SK-N-SH (cell line): ENCODE results near the gene TUBB2B. TPM values are rescaled to one million over a fixed set of nuclear protein-coding genes. Genes with fewer than 3 reads are reported as not detected.
"Not testable (repeated sequence)": the region's sequence is repeated elsewhere in the genome, so short reads cannot be mapped to it uniquely, and the experiment has no call there.

Source experiments
- CTCF ChIA-PET: fragments of 300-600, 350-600 bp; formaldehyde crosslinking; extraction: SDS; loops from one replicate; lab custom pipeline; 2021; lab: Yijun Ruan, JAX
- POLR2A ChIA-PET: fragments of 350-600 bp; sonication (Branson Sonifier 250); formaldehyde crosslinking; extraction: SDS; loops from one replicate; lab custom pipeline; 2020; ENCODE audit warnings: antibody characterized with exemption, inconsistent platforms; lab: Yijun Ruan, JAX
- DNase-seq: peaks from one replicate; pipeline ENCODE4 v3.0.0; 2012
- H2AFZ ChIP-seq: fragments of 200-600 bp; sonication (generic); 2 replicates; pipeline ENCODE4 v1.8.1; 2016; ENCODE audit warnings: antibody characterized with exemption, mild to moderate bottlenecking, low read depth
- H3F3A ChIP-seq: fragments of 200-600 bp; sonication (generic); replicated peaks from 2 replicates; pipeline ENCODE3; 2016; ENCODE audit warnings: antibody characterized with exemption, mild to moderate bottlenecking; ENCODE audit not compliant: insufficient read depth
- H3K27ac ChIP-seq, 2 experiments: fragments of 200-500 bp in 1 of 2; fragments of 200-600 bp in 1 of 2; sonication (Bioruptor generic) in 1 of 2; sonication (generic), shearing (Covaris generic) in 1 of 2; 2 replicates each; pipeline versions ENCODE4 v1.5.1 to v1.6.1; 2014 to 2016; ENCODE audit warnings: low read depth in 2 of 2, inconsistent platforms in 1 of 2, low read length in 1 of 2, mild to moderate bottlenecking in 1 of 2, mixed read lengths in 1 of 2
- H3K27me3 ChIP-seq: fragments of 200-600 bp; sonication (generic), shearing (Covaris generic); 2 replicates; pipeline ENCODE4 v1.6.1; 2016; ENCODE audit warnings: mixed run types; ENCODE audit not compliant: insufficient read depth
- H3K36me3 ChIP-seq, 2 experiments: fragments of 200-500 bp in 1 of 2; fragments of 200-600 bp in 1 of 2; sonication (Bioruptor generic) in 1 of 2; sonication (generic) in 1 of 2; replicated peaks in 1 of 2; 2 replicates each; pipeline versions ENCODE3 to v1.5.1; 2014 to 2016; ENCODE audit warnings: low read length in 1 of 2, mild to moderate bottlenecking in 1 of 2; ENCODE audit not compliant: insufficient read depth in 2 of 2, control insufficient read depth in 1 of 2
- H3K4me1 ChIP-seq, 2 experiments: fragments of 200-500 bp in 1 of 2; fragments of 200-600 bp in 1 of 2; sonication (Bioruptor generic) in 1 of 2; sonication (generic), shearing (Covaris generic) in 1 of 2; 2 replicates each; pipeline versions ENCODE4 v1.5.1 to v1.6.1; 2014 to 2016; ENCODE audit warnings: low read depth in 1 of 2, low read length in 1 of 2, mixed run types in 1 of 2; ENCODE audit not compliant: insufficient read depth in 2 of 2, control insufficient read depth in 1 of 2
- H3K4me2 ChIP-seq: fragments of 200-600 bp; sonication (generic), shearing (Covaris generic); 2 replicates; pipeline ENCODE4 v1.6.1; 2017; ENCODE audit warnings: mixed run types
- H3K4me3 ChIP-seq, 2 experiments: fragments of 200-500 bp in 1 of 2; fragments of 200-600 bp in 1 of 2; sonication (Bioruptor generic) in 1 of 2; sonication (generic), shearing (Covaris generic) in 1 of 2; 2 replicates each; pipeline versions ENCODE4 v1.5.1 to v1.8.1; 2014 to 2016; ENCODE audit warnings: low read depth in 2 of 2, inconsistent platforms in 1 of 2, low read length in 1 of 2, mild to moderate bottlenecking in 1 of 2, mixed read lengths in 1 of 2, moderate library complexity in 1 of 2
- H3K79me2 ChIP-seq: fragments of 200-600 bp; sonication (generic); 2 replicates; pipeline ENCODE4 v1.8.1; 2017; ENCODE audit warnings: mild to moderate bottlenecking; ENCODE audit not compliant: insufficient read depth
- H3K9ac ChIP-seq: fragments of 200-600 bp; sonication (generic); 2 replicates; pipeline ENCODE4 v1.6.1; 2017; ENCODE audit warnings: mixed run types
- H3K9me2 ChIP-seq: fragments of 200-600 bp; sonication (generic); 2 replicates; pipeline ENCODE4 v1.6.1; 2017; ENCODE audit warnings: mixed run types
- H3K9me3 ChIP-seq: fragments of 200-600 bp; sonication (generic); 2 replicates; pipeline ENCODE4 v1.6.1; 2017; ENCODE audit warnings: mixed run types, mild to moderate bottlenecking, moderate library complexity
- H4K20me1 ChIP-seq: fragments of 200-600 bp; sonication (generic); 2 replicates; pipeline ENCODE4 v1.6.1; 2017; ENCODE audit warnings: mild to moderate bottlenecking, mixed run types; ENCODE audit not compliant: insufficient read depth
- ELF1 ChIP-seq: IDR thresholded peaks from 2 replicates; pipeline ENCODE4 v1.4.0; 2012
- FOSL2 ChIP-seq: IDR thresholded peaks from 2 replicates; pipeline ENCODE4 v1.4.0; 2012; ENCODE audit warnings: low read depth, mild to moderate bottlenecking, moderate library complexity, borderline replicate concordance
- IRF3 ChIP-seq: fragments of 150-350 bp; IDR thresholded peaks from 2 replicates; pipeline ENCODE4 v1.6.1; 2016; ENCODE audit warnings: mild to moderate bottlenecking, low read depth, low read length
- JUND ChIP-seq: IDR thresholded peaks from 2 replicates; pipeline ENCODE4 v1.4.0; 2012
- NRF1 ChIP-seq: IDR thresholded peaks from 2 replicates; pipeline ENCODE4 v1.6.1; 2012; ENCODE audit warnings: low read depth, mild to moderate bottlenecking, low read length
- RXRA ChIP-seq: IDR thresholded peaks from 2 replicates; pipeline ENCODE4 v1.4.0; 2012; ENCODE audit warnings: low read depth, mild to moderate bottlenecking, borderline replicate concordance
- USF1 ChIP-seq: IDR thresholded peaks from 2 replicates; pipeline ENCODE4 v1.4.0; 2012; ENCODE audit warnings: low read depth, borderline replicate concordance
- WGBS: methylation state at CpG from one replicate; pipeline ENCODE4 v1.1.6; 2017; ENCODE audit warnings: low lambda C conversion rate; 5-methylcytosine and 5-hydroxymethylcytosine counted together
- polyA plus RNA-seq, 3 experiments: library from polyadenylated mRNA; depleted of rRNA; stranded (reverse); fragments of >200 nt; gene quantifications; 2 replicates each; pipeline ENCODE4 v1.2.3, GENCODE V29; 2012
- TF ChIP-seq, protein P1 (sequence below): fragments of 150-350 bp; IDR thresholded peaks from 2 replicates; pipeline ENCODE4 v1.6.1; 2017; ENCODE audit warnings: antibody characterized with exemption, low read length, low read depth, borderline replicate concordance
- TF ChIP-seq, protein P2 (sequence below): fragments of 200-600 bp; sonication (generic); IDR thresholded peaks from 2 replicates; pipeline ENCODE4 v1.6.1; 2017; ENCODE audit warnings: antibody characterized with exemption, mild to moderate bottlenecking, moderate library complexity
- TF ChIP-seq, protein P3 (sequence below): IDR thresholded peaks from 2 replicates; pipeline ENCODE4 v1.6.1; 2012; ENCODE audit warnings: mild to moderate bottlenecking, low read depth, low read length, moderate library complexity

TUBB2B gene
- polyA plus RNA-seq, 1 of the 3 experiments (the other 2 are of a cell fraction): 162 TPM

DNA sequence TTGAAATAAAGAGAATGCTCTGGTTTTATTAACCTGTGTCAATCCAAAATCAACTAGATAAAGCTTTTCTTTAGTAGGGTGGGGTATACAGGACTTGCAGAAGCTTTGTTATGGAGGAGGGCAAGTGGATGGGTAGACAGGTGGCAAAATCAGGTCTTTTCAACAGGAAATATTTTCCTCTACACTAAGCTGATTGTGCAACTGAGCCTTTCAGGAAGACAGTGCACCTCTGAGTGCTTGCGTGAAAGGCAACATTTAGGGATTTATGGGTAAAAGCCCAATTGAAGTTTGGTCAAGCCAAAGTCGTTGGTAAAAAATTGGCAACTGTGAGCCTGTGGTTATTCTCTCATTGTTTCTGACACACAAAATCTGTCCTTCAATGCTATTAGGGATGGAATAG is 46.3 kb downstream of the TUBB2B start:
- Histone ChIP-seq H3K4me1 (peaks cover 0 to 4% of the 10 kb centered on the region in 2 experiments; a peak in 1 of 4 replicates), H3F3A (no peaks in the 10 kb centered on the region), H3K9ac (no peak overlapping the region), H3K27ac (no peak overlapping the region), H4K20me1 (no peaks in the 10 kb centered on the region), H3K9me2 (no peaks in the 10 kb centered on the region), H3K4me3 (no peak overlapping the region), H3K9me3 (no peaks in the 10 kb centered on the region), H3K36me3 (no peaks in the 10 kb centered on the region), H2AFZ (no peak overlapping the region), H3K27me3 (no peaks in the 10 kb centered on the region), H3K79me2 (no peaks in the 10 kb centered on the region), H3K4me2 (no peak overlapping the region)
- CTCF ChIA-PET: no interaction called here
- no peak for TF ChIP-seq NRF1
- TF ChIP-seq IRF3: no peak
- no peak for TF ChIP-seq FOSL2
- no peak for TF ChIP-seq USF1
- TF ChIP-seq, protein P1, sequence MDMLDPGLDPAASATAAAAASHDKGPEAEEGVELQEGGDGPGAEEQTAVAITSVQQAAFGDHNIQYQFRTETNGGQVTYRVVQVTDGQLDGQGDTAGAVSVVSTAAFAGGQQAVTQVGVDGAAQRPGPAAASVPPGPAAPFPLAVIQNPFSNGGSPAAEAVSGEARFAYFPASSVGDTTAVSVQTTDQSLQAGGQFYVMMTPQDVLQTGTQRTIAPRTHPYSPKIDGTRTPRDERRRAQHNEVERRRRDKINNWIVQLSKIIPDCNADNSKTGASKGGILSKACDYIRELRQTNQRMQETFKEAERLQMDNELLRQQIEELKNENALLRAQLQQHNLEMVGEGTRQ: no peak
- TF ChIP-seq, protein P2, sequence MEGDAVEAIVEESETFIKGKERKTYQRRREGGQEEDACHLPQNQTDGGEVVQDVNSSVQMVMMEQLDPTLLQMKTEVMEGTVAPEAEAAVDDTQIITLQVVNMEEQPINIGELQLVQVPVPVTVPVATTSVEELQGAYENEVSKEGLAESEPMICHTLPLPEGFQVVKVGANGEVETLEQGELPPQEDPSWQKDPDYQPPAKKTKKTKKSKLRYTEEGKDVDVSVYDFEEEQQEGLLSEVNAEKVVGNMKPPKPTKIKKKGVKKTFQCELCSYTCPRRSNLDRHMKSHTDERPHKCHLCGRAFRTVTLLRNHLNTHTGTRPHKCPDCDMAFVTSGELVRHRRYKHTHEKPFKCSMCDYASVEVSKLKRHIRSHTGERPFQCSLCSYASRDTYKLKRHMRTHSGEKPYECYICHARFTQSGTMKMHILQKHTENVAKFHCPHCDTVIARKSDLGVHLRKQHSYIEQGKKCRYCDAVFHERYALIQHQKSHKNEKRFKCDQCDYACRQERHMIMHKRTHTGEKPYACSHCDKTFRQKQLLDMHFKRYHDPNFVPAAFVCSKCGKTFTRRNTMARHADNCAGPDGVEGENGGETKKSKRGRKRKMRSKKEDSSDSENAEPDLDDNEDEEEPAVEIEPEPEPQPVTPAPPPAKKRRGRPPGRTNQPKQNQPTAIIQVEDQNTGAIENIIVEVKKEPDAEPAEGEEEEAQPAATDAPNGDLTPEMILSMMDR: no peak
- no peak for TF ChIP-seq ELF1
- TF ChIP-seq RXRA: no peak
- no peak for TF ChIP-seq JUND
- WGBS: 77% methylated on average over 2 of the region's 2 CpGs
- POLR2A ChIA-PET: interaction anchor here (0.7 to 1.7 kb wide), 2 partner anchors 25 to 417 kb away, joined by 4 to 5 read pairs; no protein-coding TSS in a partner anchor
- DNase-seq: no peak

DNA sequence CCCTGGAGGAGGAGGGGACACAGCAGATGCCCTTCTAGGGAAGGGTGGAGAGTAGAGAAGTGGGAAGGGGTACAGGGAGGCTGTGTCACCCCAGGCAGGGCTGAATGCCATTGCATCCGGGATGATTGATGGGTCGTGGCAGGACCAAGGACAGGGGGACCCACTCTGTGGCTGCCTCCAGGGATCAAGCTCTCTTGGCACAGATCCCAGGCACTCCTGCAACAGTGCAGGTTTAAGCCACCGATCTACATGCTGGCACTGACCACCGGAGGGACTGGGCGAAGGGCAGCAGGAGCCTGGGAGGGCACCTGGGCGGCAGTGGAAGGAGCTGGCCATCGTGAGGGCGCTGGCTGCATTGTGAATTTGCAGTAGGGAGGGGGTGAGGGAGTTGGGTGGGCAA is 47.5 kb downstream of the TUBB2B start:
- DNase-seq: not testable (repeated sequence)

DNA sequence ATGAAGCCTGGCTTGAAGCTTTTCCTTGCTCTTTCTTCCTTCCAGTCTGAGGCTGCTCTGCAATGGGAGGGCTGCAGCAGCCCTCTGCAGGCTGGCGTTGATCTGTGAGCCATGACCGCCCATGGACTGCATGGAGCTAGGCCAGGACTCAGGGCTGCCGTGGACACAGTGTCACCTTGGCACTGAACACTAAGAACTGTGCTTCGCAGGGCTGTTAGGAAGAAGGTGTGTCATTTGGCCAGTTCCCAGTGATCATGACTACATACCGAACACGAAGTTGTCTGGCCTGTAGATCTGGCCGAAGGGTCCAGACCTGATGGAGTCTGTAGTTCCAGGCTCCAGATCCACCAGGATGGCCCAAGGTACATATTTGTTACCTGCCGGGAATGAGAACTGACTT is 48.8 kb downstream of the TUBB2B start:
- H3K9me2 ChIP-seq, H3K79me2 ChIP-seq, H3K9me3 ChIP-seq, H3K4me1 ChIP-seq, H3K9ac ChIP-seq, DNase-seq, H3K4me3 ChIP-seq, POLR2A ChIA-PET, H3K27ac ChIP-seq, H4K20me1 ChIP-seq, H3K36me3 ChIP-seq, H3F3A ChIP-seq, H2AFZ ChIP-seq, CTCF ChIA-PET, H3K27me3 ChIP-seq, H3K4me2 ChIP-seq: not testable (repeated sequence)
- 91% methylated on average over 2 of the region's 8 CpGs for WGBS

More for the DNA sequence above, 47.5 kb downstream of the TUBB2B start:
- H4K20me1 ChIP-seq, H3K79me2 ChIP-seq, H3K4me1 ChIP-seq, H3K9ac ChIP-seq, H3K27ac ChIP-seq, H3F3A ChIP-seq, H3K27me3 ChIP-seq, H3K4me2 ChIP-seq, H3K9me2 ChIP-seq, H2AFZ ChIP-seq, H3K36me3 ChIP-seq, H3K9me3 ChIP-seq, CTCF ChIA-PET: not testable (repeated sequence)
- 19% methylated on average over 4 of the region's 8 CpGs for WGBS
- TF ChIP-seq, protein P3, sequence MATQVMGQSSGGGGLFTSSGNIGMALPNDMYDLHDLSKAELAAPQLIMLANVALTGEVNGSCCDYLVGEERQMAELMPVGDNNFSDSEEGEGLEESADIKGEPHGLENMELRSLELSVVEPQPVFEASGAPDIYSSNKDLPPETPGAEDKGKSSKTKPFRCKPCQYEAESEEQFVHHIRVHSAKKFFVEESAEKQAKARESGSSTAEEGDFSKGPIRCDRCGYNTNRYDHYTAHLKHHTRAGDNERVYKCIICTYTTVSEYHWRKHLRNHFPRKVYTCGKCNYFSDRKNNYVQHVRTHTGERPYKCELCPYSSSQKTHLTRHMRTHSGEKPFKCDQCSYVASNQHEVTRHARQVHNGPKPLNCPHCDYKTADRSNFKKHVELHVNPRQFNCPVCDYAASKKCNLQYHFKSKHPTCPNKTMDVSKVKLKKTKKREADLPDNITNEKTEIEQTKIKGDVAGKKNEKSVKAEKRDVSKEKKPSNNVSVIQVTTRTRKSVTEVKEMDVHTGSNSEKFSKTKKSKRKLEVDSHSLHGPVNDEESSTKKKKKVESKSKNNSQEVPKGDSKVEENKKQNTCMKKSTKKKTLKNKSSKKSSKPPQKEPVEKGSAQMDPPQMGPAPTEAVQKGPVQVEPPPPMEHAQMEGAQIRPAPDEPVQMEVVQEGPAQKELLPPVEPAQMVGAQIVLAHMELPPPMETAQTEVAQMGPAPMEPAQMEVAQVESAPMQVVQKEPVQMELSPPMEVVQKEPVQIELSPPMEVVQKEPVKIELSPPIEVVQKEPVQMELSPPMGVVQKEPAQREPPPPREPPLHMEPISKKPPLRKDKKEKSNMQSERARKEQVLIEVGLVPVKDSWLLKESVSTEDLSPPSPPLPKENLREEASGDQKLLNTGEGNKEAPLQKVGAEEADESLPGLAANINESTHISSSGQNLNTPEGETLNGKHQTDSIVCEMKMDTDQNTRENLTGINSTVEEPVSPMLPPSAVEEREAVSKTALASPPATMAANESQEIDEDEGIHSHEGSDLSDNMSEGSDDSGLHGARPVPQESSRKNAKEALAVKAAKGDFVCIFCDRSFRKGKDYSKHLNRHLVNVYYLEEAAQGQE: 0 out of 2 replicates have a peak, but pooled peaks have one; percentile 25
- POLR2A ChIA-PET: interaction anchor here (1.7 kb wide), 1 partner anchor 24 kb away, joined by 5 read pairs; no protein-coding TSS in a partner anchor
- peak overlapping the region in 1 of 2 experiments; percentile 31; a peak in 2 of 4 replicates for H3K4me3 ChIP-seq
